ENCODE measurements around the gene ADRA2A.

- no peak for TF ChIP-seq CTCF (IDR thresholded peaks at IDR 0.05)
- no peak for TF ChIP-seq POLR2A (IDR thresholded peaks at IDR 0.05)
These were observed 17.0 kb downstream of the ADRA2A start for GRCh38 chr10:111093741-111094380.

Measured in heart left ventricle (tissue), 13 donors.